ENCODE results near the gene LRRC41. TPM values are rescaled to one million over a fixed set of nuclear protein-coding genes. Genes with fewer than 3 reads are reported as not detected.

The LRRC41 gene
- total and polyA plus RNA-seq, 2 experiments from 2014 or later: 20.1 to 69.4 TPM

GRCh38 chr1:46284597-46285564 lies 18.5 kb downstream of the LRRC41 start (continued):
- TF ChIP-seq, protein P1, sequence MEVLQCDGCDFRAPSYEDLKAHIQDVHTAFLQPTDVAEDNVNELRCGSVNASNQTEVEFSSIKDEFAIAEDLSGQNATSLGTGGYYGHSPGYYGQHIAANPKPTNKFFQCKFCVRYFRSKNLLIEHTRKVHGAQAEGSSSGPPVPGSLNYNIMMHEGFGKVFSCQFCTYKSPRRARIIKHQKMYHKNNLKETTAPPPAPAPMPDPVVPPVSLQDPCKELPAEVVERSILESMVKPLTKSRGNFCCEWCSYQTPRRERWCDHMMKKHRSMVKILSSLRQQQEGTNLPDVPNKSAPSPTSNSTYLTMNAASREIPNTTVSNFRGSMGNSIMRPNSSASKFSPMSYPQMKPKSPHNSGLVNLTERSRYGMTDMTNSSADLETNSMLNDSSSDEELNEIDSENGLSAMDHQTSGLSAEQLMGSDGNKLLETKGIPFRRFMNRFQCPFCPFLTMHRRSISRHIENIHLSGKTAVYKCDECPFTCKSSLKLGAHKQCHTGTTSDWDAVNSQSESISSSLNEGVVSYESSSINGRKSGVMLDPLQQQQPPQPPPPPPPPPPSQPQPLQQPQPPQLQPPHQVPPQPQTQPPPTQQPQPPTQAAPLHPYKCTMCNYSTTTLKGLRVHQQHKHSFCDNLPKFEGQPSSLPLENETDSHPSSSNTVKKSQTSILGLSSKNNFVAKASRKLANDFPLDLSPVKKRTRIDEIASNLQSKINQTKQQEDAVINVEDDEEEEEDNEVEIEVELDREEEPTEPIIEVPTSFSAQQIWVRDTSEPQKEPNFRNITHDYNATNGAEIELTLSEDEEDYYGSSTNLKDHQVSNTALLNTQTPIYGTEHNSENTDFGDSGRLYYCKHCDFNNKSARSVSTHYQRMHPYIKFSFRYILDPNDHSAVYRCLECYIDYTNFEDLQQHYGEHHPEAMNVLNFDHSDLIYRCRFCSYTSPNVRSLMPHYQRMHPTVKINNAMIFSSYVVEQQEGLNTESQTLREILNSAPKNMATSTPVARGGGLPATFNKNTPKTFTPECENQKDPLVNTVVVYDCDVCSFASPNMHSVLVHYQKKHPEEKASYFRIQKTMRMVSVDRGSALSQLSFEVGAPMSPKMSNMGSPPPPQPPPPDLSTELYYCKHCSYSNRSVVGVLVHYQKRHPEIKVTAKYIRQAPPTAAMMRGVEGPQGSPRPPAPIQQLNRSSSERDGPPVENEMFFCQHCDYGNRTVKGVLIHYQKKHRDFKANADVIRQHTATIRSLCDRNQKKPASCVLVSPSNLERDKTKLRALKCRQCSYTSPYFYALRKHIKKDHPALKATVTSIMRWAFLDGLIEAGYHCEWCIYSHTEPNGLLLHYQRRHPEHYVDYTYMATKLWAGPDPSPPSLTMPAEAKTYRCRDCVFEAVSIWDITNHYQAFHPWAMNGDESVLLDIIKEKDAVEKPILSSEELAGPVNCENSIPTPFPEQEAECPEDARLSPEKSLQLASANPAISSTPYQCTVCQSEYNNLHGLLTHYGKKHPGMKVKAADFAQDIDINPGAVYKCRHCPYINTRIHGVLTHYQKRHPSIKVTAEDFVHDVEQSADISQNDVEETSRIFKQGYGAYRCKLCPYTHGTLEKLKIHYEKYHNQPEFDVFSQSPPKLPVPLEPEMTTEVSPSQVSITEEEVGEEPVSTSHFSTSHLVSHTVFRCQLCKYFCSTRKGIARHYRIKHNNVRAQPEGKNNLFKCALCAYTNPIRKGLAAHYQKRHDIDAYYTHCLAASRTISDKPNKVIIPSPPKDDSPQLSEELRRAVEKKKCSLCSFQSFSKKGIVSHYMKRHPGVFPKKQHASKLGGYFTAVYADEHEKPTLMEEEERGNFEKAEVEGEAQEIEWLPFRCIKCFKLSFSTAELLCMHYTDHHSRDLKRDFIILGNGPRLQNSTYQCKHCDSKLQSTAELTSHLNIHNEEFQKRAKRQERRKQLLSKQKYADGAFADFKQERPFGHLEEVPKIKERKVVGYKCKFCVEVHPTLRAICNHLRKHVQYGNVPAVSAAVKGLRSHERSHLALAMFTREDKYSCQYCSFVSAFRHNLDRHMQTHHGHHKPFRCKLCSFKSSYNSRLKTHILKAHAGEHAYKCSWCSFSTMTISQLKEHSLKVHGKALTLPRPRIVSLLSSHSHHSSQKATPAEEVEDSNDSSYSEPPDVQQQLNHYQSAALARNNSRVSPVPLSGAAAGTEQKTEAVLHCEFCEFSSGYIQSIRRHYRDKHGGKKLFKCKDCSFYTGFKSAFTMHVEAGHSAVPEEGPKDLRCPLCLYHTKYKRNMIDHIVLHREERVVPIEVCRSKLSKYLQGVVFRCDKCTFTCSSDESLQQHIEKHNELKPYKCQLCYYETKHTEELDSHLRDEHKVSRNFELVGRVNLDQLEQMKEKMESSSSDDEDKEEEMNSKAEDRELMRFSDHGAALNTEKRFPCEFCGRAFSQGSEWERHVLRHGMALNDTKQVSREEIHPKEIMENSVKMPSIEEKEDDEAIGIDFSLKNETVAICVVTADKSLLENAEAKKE (CRISPR knock-in tag; IDR thresholded peaks at IDR 0.05): no peak
- TF ChIP-seq NANOG (IDR thresholded peaks at IDR 0.05; ENCODE audit: borderline replicate concordance): no peak
- TF ChIP-seq CREB1 (CRISPR knock-in tag; IDR thresholded peaks at IDR 0.05; ENCODE audit: low read depth): no peak
- TF ChIP-seq JUNB (IDR thresholded peaks at IDR 0.05; ENCODE audit: unreplicated experiment): no peak
- TF ChIP-seq EZH2 (IDR thresholded peaks at IDR 0.05; ENCODE audit: low read depth, unreplicated experiment): no peak
- no peak for TF ChIP-seq ZNF331 (CRISPR knock-in tag; IDR thresholded peaks at IDR 0.05; ENCODE audit: low read depth)
- TF ChIP-seq EZH2phosphoT487 (IDR thresholded peaks at IDR 0.05; ENCODE audit: unreplicated experiment): no peak
- TF ChIP-seq ZNF114 (CRISPR knock-in tag; IDR thresholded peaks at IDR 0.05): no peak
- TF ChIP-seq, protein P2, sequence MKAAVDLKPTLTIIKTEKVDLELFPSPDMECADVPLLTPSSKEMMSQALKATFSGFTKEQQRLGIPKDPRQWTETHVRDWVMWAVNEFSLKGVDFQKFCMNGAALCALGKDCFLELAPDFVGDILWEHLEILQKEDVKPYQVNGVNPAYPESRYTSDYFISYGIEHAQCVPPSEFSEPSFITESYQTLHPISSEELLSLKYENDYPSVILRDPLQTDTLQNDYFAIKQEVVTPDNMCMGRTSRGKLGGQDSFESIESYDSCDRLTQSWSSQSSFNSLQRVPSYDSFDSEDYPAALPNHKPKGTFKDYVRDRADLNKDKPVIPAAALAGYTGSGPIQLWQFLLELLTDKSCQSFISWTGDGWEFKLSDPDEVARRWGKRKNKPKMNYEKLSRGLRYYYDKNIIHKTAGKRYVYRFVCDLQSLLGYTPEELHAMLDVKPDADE (IDR thresholded peaks at IDR 0.05): no peak
- TF ChIP-seq STAT1 (IDR thresholded peaks at IDR 0.05; ENCODE audit: unreplicated experiment): no peak

Measured in GM23338 (cell line).